Uterus (tissue), 2 donors: ENCODE data around the gene CTTNBP2.

Source experiments
- POLR2A ChIP-seq, 2 donors: fragments of 450-650 bp; IDR thresholded peaks; one replicate each; pipeline ENCODE4 v1.6.1; 2016; ENCODE audit warnings: antibody characterized with exemption in 2 of 2, mild to moderate bottlenecking in 1 of 2, moderate library complexity in 1 of 2
- TF ChIP-seq, protein P1 (sequence below), 4 experiments: fragments of 200-600 bp in 2 of 4; fragments of 450-650 bp in 2 of 4; sonication (generic) in 2 of 4; IDR thresholded peaks; one replicate each; pipeline ENCODE4 v1.5.1; 2016 to 2019; ENCODE audit warnings: antibody characterized with exemption in 4 of 4, mild to moderate bottlenecking in 2 of 4, moderate library complexity in 1 of 4

- no peak for TF ChIP-seq POLR2A (IDR thresholded peaks at IDR 0.05)
- TF ChIP-seq, protein P1, sequence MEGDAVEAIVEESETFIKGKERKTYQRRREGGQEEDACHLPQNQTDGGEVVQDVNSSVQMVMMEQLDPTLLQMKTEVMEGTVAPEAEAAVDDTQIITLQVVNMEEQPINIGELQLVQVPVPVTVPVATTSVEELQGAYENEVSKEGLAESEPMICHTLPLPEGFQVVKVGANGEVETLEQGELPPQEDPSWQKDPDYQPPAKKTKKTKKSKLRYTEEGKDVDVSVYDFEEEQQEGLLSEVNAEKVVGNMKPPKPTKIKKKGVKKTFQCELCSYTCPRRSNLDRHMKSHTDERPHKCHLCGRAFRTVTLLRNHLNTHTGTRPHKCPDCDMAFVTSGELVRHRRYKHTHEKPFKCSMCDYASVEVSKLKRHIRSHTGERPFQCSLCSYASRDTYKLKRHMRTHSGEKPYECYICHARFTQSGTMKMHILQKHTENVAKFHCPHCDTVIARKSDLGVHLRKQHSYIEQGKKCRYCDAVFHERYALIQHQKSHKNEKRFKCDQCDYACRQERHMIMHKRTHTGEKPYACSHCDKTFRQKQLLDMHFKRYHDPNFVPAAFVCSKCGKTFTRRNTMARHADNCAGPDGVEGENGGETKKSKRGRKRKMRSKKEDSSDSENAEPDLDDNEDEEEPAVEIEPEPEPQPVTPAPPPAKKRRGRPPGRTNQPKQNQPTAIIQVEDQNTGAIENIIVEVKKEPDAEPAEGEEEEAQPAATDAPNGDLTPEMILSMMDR (IDR thresholded peaks at IDR 0.05) = no peak
Observed at GRCh38 chr7:117719377-117719776, 153.9 kb downstream of the CTTNBP2 start.
